ENCODE measurements around the gene S100A14.

DNA sequence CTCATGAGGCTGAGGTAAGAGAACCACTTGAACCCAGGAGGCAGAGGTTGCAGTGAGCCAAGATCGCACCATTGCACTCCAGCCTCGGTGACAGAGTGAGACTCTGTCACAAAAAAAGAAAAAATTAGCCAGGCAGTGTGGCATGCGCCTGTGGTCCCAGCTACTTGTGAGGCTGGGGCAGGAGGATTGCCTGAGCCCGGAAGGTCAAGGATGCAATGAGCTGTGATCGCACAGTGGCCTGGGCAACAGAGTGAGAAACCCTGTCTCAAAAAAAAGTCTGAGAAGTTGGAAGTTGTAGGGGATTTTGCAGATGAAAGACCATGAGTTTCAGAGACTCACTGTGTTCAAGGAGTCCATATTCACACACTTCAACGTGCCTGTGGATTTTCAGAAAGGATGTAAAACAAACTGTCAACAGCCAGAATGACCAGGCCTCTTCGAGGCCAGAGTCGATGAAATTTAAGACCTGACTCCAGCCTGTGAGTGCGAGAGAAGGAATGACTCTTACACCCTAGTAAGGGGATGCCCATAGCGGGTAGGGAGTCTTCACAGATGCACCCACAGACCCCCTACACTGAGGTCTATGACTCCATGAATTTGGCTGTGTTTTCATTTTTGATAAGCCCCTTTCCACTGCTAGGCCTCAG lies 9.0 kb upstream of the S100A14 start:
- TF ChIP-seq ZNF583 (CRISPR knock-in tag; IDR thresholded peaks at IDR 0.05) (no peak), EP300 (IDR thresholded peaks at IDR 0.05; ENCODE audit: low read length) (no peak), MEIS2 (IDR thresholded peaks at IDR 0.05; ENCODE audit: partially characterized antibody) (no peak)
- TF ChIP-seq, protein P1, sequence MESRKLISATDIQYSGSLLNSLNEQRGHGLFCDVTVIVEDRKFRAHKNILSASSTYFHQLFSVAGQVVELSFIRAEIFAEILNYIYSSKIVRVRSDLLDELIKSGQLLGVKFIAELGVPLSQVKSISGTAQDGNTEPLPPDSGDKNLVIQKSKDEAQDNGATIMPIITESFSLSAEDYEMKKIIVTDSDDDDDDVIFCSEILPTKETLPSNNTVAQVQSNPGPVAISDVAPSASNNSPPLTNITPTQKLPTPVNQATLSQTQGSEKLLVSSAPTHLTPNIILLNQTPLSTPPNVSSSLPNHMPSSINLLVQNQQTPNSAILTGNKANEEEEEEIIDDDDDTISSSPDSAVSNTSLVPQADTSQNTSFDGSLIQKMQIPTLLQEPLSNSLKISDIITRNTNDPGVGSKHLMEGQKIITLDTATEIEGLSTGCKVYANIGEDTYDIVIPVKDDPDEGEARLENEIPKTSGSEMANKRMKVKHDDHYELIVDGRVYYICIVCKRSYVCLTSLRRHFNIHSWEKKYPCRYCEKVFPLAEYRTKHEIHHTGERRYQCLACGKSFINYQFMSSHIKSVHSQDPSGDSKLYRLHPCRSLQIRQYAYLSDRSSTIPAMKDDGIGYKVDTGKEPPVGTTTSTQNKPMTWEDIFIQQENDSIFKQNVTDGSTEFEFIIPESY (CRISPR knock-in tag; IDR thresholded peaks at IDR 0.05): no peak

Measured in K562 (cell line).